HG02943 (cell line): ENCODE measurements around the gene SLC28A3.

ENCODE experiments used
- ATAC-seq: cut with Tn5 transposase; IDR thresholded peaks from one replicate; pipeline ENCODE4 v1.9.1; 2021; ENCODE audit warnings: mild to moderate bottlenecking, low read depth, moderate library complexity; ENCODE audit not compliant: unreplicated experiment

SLC28A3 gene

DNA sequence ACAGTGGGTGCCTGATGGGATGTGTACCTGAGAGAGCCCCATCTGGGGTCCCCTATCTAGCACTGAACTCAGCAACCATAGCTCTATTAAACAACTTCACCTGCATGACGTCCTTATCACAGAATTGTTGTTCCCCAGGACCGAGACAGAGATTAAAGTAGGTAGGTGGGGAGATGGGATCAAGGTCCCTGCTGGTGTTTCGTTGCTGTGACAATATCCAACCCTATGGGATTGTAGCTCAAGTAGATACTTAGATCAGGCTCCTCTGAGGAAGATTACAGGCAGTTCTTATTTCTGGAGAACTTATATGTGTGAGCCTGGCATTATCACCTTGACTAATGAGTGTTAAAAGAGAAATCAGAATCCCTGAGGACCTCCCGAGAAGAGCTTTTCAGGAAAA lies 84.9 kb downstream of the SLC28A3 start:
- ATAC-seq = no peak

DNA sequence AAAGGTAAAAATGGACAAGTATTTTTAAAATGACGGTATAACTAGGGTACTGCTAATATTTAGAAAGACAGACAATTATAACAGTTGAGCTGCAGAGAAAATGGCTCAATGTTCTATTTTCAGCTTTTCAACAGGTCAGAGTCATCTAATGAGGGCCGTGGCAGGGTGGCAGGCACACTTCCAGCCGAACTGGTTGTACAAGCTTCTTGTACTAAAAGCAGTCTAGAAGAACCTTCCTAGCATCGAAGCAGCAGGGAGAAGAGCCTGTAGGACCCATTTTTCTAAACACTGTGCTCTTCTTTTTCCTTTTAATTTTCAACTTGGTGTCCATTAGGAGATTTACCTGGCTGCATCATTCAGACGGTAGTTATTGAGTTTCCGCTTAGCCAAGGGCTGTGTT lies 85.6 kb downstream of the SLC28A3 start:
- no peak for ATAC-seq

- ATAC-seq = no peak
Observed at GRCh38 chr9:84251921-84252320, 88.6 kb downstream of the SLC28A3 start.

- no peak for ATAC-seq
Observed at GRCh38 chr9:84241817-84242373, 98.7 kb downstream of the SLC28A3 start.

DNA sequence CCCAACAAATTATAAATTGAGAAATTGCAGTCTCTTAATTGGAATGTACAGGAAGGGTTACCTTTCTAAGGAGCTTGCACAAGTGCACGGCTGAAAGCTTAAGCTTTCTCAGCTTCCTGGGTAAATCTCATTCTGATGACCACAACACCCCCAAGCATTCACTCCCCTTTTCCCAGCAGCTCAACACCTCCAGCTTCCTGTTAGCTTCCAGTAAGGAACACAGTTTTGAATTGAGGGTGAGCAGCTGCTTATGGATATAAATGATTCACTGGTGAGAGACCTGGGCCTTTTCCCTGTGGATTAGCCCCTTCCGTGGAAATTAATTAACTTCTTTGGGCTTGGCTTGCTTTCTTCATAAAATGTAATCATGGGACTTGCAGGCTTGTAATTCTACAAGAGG lies 101.2 kb downstream of the SLC28A3 start:
- ATAC-seq = no peak

- no peak for ATAC-seq
Observed at GRCh38 chr9:84238652-84239051, 101.9 kb downstream of the SLC28A3 start.

GRCh38 chr9:84235511-84235910 lies 105.0 kb downstream of the SLC28A3 start:
- ATAC-seq = no peak

DNA sequence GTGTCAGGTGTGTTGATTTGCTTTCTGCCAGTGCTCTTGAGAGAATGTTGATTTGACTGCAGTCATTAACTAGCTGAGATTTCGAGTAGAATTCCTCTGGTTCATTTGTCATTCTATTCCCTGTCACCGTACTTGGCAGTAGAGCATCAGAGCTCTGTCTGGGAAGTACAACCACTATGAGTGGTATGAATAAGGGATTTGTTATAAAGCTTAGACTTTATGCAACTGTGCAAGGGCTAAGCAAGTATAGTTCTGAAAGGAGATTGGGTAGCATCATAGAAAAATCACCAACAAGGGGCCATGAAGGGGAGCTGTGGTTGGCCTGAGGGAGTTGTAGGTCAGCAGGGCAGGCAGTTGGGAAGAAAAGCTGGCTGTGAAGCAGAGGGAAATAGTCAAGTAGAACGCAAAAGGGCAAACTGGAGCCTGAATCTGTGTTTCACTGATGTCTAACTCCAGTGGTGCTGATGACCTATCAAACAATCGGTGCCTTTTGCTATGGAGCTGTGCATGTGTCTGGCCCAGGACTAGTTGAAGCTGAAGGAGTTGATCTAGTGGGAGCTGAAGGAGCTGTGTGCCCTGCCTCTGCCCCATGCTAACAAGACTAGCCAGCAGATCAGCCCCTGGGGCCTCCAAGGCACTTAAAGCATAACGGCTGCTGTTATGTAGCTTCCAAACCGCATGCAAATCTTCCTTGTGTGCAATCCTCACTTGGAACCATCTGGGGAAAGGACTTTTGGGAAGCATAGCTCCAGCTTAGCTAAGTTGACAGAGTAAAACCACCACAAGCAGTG lies 110.0 kb downstream of the SLC28A3 start:
- no peak for ATAC-seq

DNA sequence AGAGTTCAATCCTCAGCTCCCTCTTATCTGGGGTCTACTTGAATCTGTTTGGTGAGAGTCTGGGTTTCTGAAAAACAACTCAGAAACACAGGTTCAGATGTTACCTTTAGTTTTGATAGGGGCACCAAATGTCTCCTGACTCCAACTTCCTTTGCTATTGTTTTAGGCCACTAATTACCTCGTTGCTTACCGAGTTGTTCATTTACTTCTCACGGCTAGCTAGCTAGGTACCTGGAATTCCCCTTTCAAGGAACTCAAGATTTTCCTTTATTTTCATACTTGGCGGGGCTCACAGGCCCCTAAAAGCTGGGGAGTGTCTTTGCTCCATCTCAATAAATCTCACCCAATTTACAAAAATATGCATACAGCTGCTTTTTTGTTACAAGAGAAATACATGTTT lies 111.4 kb downstream of the SLC28A3 start:
- no peak for ATAC-seq

DNA sequence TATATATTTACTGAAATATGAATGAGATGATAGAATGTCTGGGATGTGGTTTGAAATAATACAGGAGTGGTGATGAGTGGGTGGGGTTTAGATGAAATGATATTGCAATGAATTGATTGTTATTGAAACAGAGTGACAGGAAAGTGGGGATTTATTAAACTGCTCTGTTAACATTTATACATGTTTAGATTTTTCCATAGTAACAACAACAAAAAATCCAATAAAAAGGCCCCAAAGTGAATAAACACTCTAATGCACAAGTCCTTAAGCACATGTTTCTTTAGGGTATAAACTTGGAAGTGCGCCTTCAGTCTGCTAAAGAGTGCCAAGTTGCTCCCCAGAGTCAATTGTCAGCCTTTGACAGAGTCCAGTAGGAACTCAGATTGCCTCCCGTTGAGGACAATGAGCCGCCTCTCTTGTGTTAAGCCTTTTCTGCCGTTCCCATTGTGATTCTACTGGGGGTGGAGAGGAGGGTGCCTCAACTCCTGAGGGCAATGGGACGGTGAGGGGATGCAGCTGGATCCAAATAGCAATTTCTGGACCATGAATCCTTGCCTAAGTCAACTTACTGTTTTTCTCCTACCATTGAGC lies 112.3 kb downstream of the SLC28A3 start:
- ATAC-seq = no peak

DNA sequence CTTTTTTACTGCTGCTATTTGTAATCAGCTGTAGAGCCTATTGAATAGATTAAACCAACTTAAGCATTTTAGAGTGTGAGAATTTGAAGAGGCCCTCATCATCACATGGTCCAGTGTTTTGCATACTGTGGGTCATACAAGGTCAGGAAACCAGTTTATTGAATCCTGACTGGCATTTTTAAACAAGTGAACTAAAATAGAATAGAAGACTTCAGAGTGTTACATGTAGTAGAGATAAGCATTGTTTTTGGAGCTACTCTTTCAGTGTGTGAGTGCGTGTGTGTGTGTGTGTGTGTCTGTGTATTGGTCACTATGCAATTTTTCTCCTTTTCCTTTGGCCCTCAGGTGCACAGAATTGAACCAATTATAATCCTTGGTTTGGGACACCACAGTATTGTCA lies 114.4 kb downstream of the SLC28A3 start:
- ATAC-seq = no peak
